T1000 (cell line): Measurements from ENCODE around the gene MALL.
"Not testable (repeated sequence)": the region's sequence is repeated elsewhere in the genome, so short reads cannot be mapped to it uniquely, and the experiment has no call there.

Experiments
- DNase-seq: peaks from one replicate; lab custom pipeline; 2025; ENCODE audit warnings: mixed read lengths; lab: John Stamatoyannopoulos, UW

Gene MALL

DNA sequence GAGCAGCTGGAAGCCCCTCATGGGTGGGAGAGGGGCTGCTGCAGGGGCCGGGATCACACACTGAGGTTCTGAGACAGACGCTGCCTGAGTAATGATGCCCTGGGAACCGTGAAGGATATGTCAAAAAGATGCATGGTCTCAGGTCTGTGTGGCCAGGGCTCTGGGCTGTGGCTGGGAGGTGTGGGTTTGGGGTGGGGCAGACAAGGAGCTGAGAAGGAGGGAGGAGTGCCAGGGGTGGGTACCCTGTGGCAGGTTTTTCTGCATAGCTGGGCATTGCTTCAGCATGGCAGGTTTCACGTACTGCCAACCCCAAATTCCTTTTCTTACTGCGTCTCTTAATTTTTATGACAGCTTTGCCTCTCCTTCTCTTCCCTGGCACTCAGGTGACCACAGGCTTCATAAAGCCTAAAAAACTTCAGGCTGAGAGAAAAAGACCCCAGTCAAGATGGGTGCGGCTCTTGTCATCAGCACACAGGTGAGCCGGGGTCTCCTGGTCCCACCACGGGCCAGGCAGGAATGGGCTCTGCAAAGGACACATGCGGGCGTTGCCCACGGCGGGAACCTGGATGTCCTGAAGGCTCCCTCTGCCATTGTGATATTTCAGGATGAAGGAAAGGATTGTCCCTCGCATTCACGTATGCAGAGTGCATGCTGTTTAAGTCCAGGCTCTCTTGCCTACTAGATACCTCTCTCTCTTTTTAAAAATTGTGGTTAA is 18.0 kb downstream of the MALL start:
- no peak for DNase-seq

DNA sequence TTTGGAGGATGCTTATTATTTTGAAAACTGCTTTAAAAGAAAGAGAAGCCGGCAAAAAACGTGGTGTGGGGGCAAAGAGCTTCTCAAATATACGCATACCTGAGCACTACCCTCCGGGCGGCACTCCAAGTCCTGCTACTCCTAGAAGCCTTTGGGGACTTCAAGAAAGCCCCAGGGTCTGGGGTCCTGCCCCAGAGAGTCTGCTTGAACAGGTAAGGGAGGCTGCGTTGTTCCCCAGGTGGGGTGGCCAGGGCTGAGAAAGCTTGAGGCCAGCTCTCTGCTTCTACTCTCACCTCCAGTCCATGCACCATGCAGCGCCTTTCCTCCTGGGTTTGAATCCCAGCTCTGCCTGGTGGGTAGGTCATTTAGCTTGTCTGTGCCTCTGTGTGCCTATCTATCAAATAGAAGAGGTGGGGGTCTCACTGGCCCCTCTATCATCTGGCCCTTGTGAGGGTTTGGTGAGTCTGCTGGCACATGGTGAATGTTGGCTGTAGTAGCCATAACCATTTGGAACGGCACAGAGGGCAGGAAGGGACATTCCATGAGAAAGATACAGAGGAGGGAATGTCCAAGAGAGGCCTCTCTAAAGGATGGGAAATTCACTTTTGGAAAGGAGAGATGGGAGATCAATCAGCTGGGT is 19.5 kb downstream of the MALL start:
- no peak for DNase-seq

DNA sequence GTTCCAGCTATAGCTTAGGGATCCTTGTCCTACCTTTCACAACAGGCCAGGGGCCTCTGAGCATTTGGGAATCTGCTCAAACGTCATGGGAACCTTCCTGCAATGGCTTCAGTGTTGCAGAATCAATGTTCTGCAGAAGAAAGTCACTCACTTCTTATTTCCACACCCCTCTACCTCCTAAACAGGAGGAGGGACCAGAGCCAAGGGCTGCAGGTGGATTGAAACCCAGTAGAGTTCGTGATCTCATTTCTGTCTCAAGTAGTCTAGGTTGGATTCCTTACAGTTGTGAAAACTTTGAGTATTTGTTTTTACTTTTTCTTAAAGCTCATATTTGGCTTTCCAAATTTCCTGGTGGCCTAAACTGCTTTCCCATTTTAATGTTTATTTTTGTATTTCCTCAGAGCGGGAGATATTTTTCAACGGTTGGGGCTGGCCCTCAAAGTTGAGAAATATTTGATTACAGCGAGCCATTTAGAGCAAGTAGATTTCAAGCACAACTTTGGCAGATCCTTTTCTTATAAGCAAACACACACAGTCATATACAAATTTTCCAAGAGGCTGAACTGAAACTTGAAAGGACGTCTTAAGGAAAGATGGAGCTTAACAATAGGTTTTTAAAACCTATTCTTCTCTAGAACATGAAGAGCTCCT is 20.6 kb downstream of the MALL start:
- DNase-seq: not testable (repeated sequence)

DNA sequence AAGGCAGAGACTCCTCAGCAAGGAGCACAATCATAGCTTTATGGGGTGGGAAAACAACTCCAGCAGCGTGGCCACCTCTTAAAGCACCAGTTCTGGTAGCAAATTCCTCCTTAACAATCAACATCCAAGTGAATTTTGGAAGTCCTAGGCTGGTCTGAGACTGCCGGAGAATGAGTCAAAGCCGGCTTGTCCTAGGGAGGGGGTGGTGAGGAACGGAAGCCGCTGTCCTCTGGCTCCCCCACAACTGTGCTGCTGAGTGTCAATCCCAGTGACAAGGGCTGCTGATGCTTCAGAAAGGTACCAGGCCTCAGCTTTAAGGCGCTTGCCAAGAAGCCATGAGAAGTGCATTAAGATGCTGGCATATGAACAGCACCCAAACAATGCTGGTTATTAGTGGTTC is 21.7 kb downstream of the MALL start:
- DNase-seq: not testable (repeated sequence)

DNA sequence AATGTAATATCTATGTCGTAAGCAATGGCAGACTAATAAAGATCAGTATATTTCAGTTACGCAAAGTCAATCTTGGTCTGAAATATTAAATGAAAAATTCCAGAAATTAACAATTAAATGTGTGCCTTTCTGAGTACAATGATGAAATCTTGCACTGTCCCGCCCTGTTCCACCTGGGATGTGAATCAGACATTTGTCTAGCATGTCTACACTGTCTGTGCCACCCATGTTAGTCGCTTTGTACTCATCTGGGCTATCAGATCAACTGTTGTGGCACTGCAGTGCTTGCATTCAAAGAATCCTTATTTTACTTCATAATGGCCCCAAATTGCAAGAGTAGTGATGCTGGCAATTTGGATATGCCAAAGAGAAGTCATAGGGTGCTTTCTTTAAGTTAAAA is 25.5 kb downstream of the MALL start:
- not testable (repeated sequence) for DNase-seq

DNA sequence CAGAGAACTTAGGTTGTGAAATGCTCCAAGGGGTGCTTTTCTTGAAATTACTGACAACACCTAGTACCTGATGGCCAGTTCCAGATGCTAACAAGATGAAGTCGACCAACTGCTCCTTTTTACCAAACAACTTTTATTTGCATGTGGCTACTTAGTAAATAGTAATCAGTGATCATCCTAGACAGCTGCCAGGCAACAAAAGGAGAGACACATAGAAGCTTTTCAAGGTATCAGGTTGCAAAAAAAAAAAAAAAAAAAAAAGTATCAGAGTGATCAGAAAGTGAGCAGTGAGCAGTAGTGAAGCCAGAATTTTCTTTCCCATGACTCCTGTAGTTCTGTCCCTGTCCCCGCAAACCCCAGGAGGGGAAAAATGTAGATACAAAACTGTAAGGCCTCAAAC is 31.9 kb downstream of the MALL start:
- not testable (repeated sequence) for DNase-seq

DNA sequence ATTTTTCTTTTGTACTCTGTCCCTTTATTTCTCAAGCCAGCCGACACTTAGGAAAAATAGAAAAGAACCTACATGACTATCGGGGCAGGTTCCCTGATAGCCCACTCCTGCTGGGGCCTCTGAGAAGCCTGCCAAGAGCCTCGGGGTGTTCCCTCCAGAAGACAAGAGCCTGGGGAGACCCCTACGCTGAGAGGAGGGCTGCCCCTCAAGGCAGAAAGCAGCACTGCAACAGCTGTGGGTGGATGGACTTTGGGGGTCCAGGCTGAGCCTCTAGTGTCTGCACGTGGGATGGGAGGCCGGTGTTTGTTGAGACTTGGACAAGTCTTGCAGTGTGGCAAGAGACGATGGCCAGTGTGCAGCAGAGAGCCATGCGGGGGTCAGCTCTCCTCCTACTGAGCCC is 32.5 kb downstream of the MALL start:
- not testable (repeated sequence) for DNase-seq

DNA sequence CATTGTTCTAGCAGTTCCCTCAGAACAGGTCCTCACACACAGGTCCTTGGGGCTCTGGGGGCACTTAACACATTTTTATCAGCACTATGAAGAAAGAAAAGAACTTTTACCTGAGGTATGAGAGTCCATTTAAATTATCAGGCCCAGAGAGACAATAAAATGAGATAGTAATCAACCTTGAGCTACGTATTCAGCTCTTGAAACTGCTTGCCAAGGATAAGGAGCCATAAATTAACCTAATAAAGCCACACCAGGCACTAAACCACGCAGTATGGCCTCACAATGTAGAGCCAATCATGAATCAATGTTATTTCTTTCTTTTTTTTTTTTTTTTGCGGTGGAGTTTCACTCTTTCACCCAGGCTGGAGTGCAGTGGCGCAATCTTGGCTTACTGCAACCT is 37.5 kb downstream of the MALL start:
- DNase-seq: not testable (repeated sequence)

DNA sequence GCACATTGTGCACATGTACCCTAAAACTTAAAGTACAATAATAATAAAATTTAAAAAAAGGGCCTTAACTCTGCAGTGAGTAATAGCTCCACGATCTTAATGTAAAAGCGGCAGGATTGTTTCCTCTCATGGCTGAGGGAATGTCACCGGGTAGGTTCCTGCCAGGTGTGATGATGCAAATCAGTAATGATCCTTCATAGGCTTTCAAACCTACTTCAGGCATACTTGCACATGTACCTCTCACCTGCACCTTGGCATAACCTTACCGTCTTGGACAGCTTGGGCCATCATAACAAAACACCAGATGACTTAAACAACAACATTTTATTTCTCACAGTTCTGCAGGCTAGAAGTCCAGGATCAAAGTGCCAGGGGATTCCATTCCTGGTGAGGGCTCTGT is 39.7 kb downstream of the MALL start:
- not testable (repeated sequence) for DNase-seq

DNA sequence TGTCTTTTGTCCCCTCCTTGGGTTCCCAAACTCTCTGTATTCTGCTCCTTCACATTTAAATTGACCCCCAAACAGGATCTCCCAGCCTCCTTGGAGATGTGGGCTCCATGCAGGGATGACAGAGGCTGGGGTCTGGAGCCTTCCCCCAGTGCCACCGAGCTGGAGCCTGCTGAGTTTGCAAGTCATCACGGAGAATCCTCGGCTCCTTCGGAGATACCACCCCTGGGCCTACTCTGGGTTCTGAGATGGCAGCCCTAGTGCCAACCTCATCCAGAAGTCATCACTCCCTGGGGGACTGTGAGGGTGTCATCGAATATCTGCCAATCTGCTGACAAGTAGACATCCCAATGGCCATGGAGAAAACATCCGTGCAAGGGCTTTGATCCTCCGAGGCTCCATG is 45.8 kb downstream of the MALL start:
- not testable (repeated sequence) for DNase-seq

DNA sequence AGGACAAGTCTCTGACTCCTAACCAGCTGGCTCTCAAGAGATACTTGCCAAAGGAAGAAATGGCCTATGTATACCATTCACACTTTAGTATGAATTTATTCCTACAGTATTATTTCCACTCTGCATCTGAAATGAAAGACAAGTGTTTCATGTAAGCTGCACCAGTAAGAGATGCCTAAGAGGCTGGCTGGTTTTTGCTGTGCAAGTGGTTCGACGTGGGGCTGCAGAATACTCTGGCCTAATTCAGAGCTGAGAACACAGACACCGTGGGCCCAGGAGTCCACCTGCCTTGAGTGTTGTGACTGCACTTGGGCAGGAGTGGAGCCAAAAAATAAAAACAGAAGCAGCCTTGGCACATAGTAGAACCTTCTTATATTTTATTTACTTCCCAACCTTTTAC is 47.5 kb downstream of the MALL start:
- DNase-seq: not testable (repeated sequence)

DNA sequence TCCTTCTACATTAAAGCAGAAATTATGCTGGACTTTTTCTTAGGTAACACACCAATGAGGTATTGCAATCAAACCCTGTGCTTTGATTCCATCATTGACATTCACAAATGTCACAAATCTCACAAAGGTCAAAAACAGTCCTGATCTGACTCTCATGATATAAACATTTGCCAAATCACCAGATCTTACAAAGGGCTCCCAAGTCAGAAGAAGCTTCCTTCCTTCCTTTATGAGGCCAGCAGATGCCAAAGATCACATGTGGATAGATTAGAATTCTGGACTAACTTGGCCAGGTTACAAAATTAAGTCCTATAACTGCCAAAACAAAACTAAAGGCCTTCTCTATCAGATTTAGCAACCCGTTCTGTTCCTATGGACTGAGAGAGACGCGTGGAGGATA is 53.3 kb downstream of the MALL start:
- not testable (repeated sequence) for DNase-seq

DNA sequence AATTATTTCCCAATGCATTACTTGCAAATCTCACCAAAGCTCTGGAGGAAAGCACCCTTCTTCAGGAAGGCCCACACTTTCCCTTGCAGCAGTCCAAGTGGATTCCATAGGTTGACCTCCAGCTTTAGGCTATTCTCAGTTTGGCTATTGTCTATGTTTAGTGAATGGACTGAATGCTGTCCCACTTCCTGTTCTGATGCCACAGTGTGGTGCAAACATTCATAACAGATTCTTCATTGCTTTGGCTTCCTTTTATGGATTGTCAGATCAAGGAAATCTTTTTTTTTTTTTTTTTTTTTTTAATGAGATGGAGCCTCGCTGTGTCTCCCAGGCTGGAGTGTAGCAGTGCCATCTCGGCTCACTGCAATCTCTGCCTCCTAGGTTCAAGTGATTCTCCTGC is 55.1 kb downstream of the MALL start:
- not testable (repeated sequence) for DNase-seq

DNA sequence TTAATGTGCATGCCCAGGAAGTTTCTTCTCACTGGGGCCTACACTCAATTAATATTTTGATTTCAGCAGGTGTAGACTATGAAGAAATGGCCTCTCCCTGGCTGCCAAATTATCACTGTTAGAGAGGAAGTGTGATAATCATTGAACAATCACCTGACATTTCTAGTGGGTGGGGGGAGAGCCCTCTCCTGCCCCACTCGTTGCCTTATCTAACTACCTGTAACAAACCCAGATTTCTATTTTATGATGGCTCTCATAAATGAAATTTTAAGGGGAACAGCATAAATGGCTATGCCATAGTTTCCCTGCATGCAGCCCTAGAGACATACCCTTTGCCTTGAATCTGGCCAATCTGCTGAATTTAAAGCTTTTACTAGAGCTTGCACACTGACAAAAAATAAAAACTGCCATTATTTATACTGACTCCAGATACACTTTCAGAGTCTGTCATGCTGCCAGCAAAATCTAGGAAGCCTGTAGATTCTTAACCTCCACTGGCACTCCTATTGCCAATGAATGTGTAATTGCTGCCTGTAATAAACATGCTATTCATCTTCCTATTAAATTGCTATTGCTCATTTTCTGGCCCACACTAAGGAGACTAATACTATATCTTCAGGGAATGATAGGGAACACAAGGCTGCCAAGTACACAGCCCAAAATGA is 55.8 kb downstream of the MALL start:
- DNase-seq: not testable (repeated sequence)

DNA sequence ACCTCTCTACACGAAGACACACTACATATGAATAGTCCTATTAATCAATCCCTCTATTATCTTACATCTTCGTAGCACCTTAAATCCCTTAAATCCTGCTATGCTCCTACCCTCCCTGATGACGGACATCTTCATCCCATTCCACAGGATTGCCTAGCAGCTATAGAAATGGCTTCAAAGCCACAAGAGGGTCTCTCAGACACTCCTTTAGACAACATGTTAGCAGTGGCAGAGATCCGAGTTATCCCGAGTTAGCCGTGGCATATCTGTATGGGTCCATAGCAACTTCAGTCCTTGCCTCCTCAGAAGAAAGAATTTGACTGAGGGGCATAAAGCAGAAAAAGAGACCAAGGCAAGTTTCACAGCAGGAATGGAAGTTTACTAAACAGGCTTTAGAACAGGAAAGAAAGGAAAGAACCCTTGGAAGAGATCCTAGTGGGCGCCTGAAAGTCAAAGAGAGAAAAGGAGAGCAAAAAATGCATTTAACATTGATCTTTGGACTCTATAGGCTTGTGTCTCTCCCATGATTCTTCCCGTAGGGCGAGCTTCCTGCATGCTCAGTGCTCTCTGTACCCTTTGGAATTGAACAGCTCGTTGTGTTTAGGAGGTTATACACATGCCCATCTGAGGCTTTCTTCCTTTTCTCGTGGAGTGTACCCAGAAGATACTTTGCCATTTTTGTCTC is 56.5 kb downstream of the MALL start:
- not testable (repeated sequence) for DNase-seq

DNA sequence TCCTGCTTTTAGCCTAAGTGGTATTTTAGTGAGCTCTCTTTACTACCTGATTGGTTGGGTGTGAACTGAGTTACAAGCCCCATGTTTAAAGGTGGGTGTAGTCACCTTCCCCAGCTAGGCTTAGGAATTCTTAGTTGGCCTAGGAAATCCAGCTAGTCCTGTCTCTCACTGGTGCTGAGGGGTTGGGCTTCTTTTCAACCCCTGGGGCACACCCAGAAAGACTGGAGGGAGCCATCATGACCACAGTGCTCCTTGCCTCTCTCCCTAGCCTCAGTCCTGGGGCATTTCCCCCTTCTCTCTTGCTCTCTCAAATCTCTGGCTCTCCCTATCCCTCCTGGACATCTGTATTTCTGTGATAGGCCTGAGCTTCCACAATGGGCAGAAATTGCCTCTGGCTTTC is 57.6 kb downstream of the MALL start:
- DNase-seq: not testable (repeated sequence)

DNA sequence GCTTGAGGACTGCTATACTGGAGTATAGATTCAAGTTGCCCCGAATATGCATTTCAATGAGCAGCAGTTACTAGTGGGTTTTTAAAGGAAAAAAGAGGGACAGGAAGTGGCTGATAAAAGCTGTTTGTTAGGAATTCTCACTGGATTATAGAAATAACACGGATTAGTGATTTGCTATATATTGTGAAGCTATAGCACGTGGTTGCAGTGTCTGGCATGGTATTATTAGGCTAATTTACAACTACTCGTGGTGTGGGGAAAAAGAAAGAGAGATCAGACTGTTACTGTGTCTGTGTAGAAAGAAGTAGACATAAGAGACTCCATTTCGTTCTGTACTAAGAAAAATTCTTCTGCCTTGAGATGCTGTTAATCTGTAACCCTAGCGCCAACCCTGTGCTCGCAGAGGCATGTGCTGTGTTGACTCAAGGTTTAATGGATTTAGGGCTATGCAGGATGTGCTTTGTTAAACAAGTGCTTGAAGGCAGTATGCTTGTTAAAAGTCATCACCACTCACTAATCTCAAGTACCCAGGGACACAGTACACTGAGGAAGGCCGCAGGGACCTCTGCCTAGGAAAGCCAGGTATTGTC is 59.7 kb downstream of the MALL start:
- DNase-seq: not testable (repeated sequence)

DNA sequence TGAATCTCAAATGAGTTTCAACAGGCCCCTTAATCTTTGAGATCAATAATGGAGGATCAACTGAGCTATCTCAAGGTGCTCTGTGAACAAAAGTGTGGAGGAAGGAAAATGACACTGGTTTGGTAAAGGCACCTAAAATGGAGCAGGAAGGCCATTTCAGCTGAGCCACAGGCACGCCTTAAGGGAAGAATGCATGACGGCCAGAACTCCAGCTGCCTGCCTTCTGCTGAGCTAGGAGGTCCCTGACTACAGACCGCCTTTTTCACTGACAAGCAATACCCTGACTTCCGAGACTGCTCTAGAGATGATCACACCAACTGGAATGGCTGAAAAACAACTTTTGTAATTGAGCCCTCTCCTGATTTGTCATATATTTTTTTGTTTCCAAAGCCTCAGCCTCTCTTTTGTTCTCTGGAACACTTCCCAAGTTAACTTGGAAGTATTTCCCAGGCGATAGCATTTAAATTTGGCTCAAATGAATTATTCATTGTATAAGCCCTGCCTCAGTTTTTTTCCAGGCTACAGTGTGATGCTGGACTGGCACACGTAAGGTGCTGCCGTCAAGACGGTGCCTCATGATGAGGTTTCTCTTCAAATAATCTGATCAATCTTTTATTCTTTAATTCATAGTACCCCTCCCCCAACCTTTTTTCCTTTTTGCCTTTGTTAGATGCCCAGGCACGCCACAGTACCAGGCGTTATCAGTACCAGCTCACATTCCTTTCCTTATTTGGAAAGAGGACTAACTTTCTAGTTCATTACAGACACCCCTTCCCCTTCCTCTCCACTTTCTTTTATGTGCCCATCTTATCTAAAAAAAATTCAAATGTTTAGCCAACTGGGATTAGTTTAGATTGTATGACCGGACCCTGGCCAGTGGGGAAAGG is 60.9 kb downstream of the MALL start:
- DNase-seq: not testable (repeated sequence)

DNA sequence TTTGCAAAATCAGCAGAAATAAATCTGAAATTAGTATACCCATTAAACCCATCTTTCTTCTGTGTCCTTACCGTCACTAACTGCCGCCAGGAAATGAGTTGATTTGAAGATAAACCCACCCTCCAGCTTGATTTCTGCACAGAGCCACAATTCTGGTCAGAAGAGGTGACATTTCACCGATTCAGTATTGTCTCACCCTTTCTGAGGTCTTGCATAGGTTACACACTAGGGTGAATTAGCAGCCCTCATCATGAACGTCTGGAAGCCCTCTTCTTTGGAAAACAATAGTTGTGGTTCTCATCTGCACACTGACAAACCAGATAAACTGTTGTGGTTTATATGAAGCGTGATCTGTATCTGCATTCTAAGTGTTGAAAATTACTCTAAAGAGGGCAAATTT is 61.9 kb downstream of the MALL start:
- DNase-seq: not testable (repeated sequence)

DNA sequence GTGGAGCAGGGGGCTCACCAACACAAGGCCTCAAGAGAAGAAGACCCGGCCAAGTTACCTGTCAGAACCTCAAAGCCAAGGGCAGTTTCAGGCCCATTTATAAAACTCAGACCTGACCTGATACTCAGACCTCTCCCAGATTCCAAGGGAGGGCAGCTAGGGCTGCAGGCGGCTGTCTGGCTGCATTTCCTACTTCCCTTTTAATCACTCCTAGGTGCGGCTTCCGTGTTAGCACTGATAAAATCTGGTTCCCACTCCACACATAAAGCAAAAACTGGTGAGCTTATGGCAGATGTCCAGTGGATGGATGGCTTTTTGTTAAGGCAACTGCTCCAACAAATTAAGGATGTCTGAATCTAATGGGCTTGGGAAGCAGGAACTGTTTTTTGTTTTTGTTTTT is 63.5 kb downstream of the MALL start:
- not testable (repeated sequence) for DNase-seq

DNA sequence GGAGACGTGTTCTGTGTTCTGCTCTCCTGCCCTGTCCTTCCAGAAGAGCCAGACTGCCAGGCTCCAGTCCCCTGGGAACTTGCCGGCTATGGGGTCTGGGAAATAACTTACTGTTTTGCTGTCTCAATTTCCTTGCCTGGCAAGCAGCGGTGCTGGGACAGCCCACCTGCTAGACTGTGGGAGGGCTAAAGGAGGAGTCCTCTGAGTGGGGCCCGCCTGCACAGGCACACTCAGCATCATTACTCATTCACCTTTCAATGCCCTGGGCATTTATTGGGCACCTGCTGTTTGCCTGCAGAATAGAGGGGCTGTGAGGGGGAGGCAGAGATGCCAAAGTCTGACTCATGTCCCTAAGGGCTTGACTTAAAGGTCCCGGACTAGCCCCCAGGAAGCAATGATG is 65.4 kb downstream of the MALL start:
- DNase-seq: not testable (repeated sequence)
